GM12878 (cell line): ENCODE results near the gene TXLNB. TPM values are rescaled to one million over a fixed set of nuclear protein-coding genes. Genes with fewer than 3 reads are reported as not detected.

Experiments used
- ATAC-seq: fragments of 200-7000 bp; cut with Tn5 transposase; 3 replicates; pipeline ENCODE4 v1.9.1; 2020; ENCODE audit warnings: mild to moderate bottlenecking, moderate library complexity
- BruUV-seq: library from RNA; stranded (reverse); fragments of 400-500 nt; replicated peaks from 2 replicates; lab custom pipeline; 2021; lab: Mats Ljungman, UMichigan
- CTCF ChIA-PET: fragments of 300-600 bp; sonication (Branson Sonifier 250); formaldehyde crosslinking; extraction: SDS; loops from one replicate; lab custom pipeline; 2021; ENCODE audit warnings: inconsistent platforms; lab: Yijun Ruan, JAX
- POLR2A ChIA-PET: fragments of 350-600 bp; formaldehyde crosslinking; extraction: SDS; loops from one replicate; lab custom pipeline; 2021; ENCODE audit warnings: inconsistent platforms; lab: Charles Lee
- RAD21 ChIA-PET: fragments of 300-600 bp; sonication (Branson Sonifier 250); formaldehyde crosslinking; loops from one replicate; lab custom pipeline; 2023; ENCODE audit warnings: antibody characterized with exemption; ENCODE audit not compliant: unreplicated experiment; lab: Charles Lee
- SMC1A ChIA-PET: fragments of 300-600 bp; sonication (Branson Sonifier 250); formaldehyde crosslinking; loops from one replicate; lab custom pipeline; 2023; ENCODE audit not compliant: unreplicated experiment, uncharacterized antibody; lab: Charles Lee
- DNase-seq: peaks from one replicate; pipeline ENCODE4 v3.0.0-alpha.2; 2011; ENCODE audit warnings: low read depth, low spot score
- FAIRE-seq: peaks from 3 replicates; lab custom pipeline; 2011; peaks lifted over from hg19 to GRCh38; lab: Jason Lieb, UNC
- H2AFZ ChIP-seq: 2 replicates; pipeline ENCODE4 v1.6.0; 2011; ENCODE audit warnings: low read depth, low read length, control low read depth; ENCODE audit not compliant: control insufficient read depth
- H3K27ac ChIP-seq: 2 replicates; pipeline ENCODE4 v1.5.1; 2011; ENCODE audit warnings: control low read depth; ENCODE audit not compliant: control insufficient read depth, insufficient read depth
- H3K27me3 ChIP-seq, 2 experiments: replicated peaks in 1 of 2; 2 replicates each; pipeline versions ENCODE4 v1.6.0 to v1.6.1; 2011; ENCODE audit warnings: low read length in 1 of 2; ENCODE audit not compliant: control insufficient read depth in 2 of 2, insufficient read depth in 2 of 2
- H3K36me3 ChIP-seq, 2 experiments: 2 replicates each; pipeline ENCODE4 v1.5.1; 2011; ENCODE audit warnings: low read length in 1 of 2; ENCODE audit not compliant: control insufficient read depth in 2 of 2, insufficient read depth in 2 of 2
- H3K4me1 ChIP-seq: 2 replicates; pipeline ENCODE4 v1.6.1; 2011; ENCODE audit warnings: mild to moderate bottlenecking, low read length, moderate library complexity, mixed read lengths; ENCODE audit not compliant: control insufficient read depth, insufficient read depth
- H3K4me2 ChIP-seq: 2 replicates; pipeline ENCODE4 v1.6.0; 2011; ENCODE audit warnings: control low read depth; ENCODE audit not compliant: control insufficient read depth, insufficient read depth
- H3K4me3 ChIP-seq: fragments of 200-600 bp; sonication (generic); 2 replicates; pipeline ENCODE4 v1.5.1; 2016
- H3K79me2 ChIP-seq: 2 replicates; pipeline ENCODE4 v1.6.0; 2011; ENCODE audit warnings: low read length; ENCODE audit not compliant: control insufficient read depth, insufficient read depth
- H3K9ac ChIP-seq: 2 replicates; pipeline ENCODE4 v1.8.0; 2011; ENCODE audit warnings: low read length, control low read depth, mixed read lengths; ENCODE audit not compliant: control insufficient read depth, insufficient read depth
- H3K9me3 ChIP-seq: replicated peaks from 3 replicates; pipeline ENCODE4 v1.5.1; 2011; ENCODE audit warnings: mild to moderate bottlenecking, low read length; ENCODE audit not compliant: control insufficient read depth, insufficient read depth
- H4K20me1 ChIP-seq: 2 replicates; pipeline ENCODE4 v1.6.0; 2011; ENCODE audit not compliant: control insufficient read depth, insufficient read depth
- BHLHE40 ChIP-seq, 2 experiments: fragments of 450-650 bp in 1 of 2; IDR thresholded peaks; 2 replicates each; pipeline ENCODE4 v1.6.1; 2011 to 2017; ENCODE audit warnings: low read depth in 2 of 2, borderline replicate concordance in 1 of 2, improper control_type of control experiment in 1 of 2, low read length in 1 of 2, mild to moderate bottlenecking in 1 of 2
- BMI1 ChIP-seq: fragments of 450-650 bp; IDR thresholded peaks from 2 replicates; pipeline ENCODE4 v1.6.1; 2016; ENCODE audit warnings: mild to moderate bottlenecking, moderate library complexity, borderline replicate concordance
- JUNB ChIP-seq: IDR thresholded peaks from 2 replicates; pipeline ENCODE4 v1.6.1; 2016; ENCODE audit warnings: antibody characterized with exemption, mild to moderate bottlenecking
- NFYA ChIP-seq: IDR thresholded peaks from 2 replicates; pipeline ENCODE4 v1.6.1; 2011; ENCODE audit warnings: low read depth, mild to moderate bottlenecking, low read length, improper control_type of control experiment, borderline replicate concordance
- YBX1 ChIP-seq: fragments of 450-650 bp; IDR thresholded peaks from 2 replicates; pipeline ENCODE4 v1.6.1; 2016; ENCODE audit warnings: antibody characterized with exemption
- WGBS: methylation state at CpG from one replicate; pipeline ENCODE4 v1.1.6; 2016; ENCODE audit warnings: low lambda C conversion rate; ENCODE audit not compliant: insufficient replicate concordance, insufficient coverage; ENCODE audit errors: missing lambda C conversion rate; 5-methylcytosine and 5-hydroxymethylcytosine counted together
- in situ Hi-C: fragments of 300-500 bp; cut with MboI; formaldehyde crosslinking; loops from 9 replicates; pipeline ENCODE4 v1.14.3; 2018; ENCODE audit warnings: mixed read lengths
- intact Hi-C: fragments of 100-400 bp; cut with micrococcal nuclease; formaldehyde crosslinking; loops from one replicate; pipeline ENCODE4 v1.14.2; 2022; ENCODE audit not compliant: unreplicated experiment
- polyA plus RNA-seq, 11 experiments: library from polyadenylated mRNA; depleted of rRNA in 4 of 11; unstranded in 6 of 11; stranded (reverse) in 5 of 11; fragments of >200 nt; fragmentation: Nextera tagmentation in 4 of 11; fragmentation: Illumina TruSeq in 1 of 11; extraction: Ambion mirVana in 4 of 11; extraction: Trizol in 1 of 11; gene quantifications; 1 replicate in 1 of 11; 2 replicates in 10 of 11; pipeline versions ENCODE4 v1.2.1 to v1.2.3, GENCODE V29; 2011 to 2016; ENCODE audit warnings: inconsistent platforms in 2 of 11, missing spikeins in 2 of 11, low read depth in 1 of 11
- total RNA-seq, 4 experiments: library from RNA; depleted of rRNA in 3 of 4; stranded (reverse); fragments of >200 nt in 3 of 4; fragmentation: Illumina TruSeq in 1 of 4; extraction: Trizol in 1 of 4; gene quantifications; 2 replicates each; pipeline versions ENCODE4 v1.2.1 to v1.2.3, GENCODE V29; 2013 to 2021
- TF ChIP-seq, protein P1 (sequence below): fragments of 450-650 bp; formaldehyde crosslinking; IDR thresholded peaks from 2 replicates; pipeline ENCODE4 v1.4.0; 2020; ENCODE audit warnings: mild to moderate bottlenecking, moderate library complexity
- TF ChIP-seq, protein P2 (sequence below): fragments of 450-650 bp; IDR thresholded peaks from 2 replicates; pipeline ENCODE4 v1.6.1; 2016; ENCODE audit warnings: mild to moderate bottlenecking
- TF ChIP-seq, protein P3 (sequence below): fragments of 450-650 bp; IDR thresholded peaks from 2 replicates; pipeline ENCODE4 v1.6.1; 2017; ENCODE audit warnings: borderline replicate concordance
- TF ChIP-seq, protein P4 (sequence below): IDR thresholded peaks from 2 replicates; pipeline ENCODE4 v1.6.1; 2012; ENCODE audit warnings: mild to moderate bottlenecking, low read depth, low read length

Gene TXLNB
- total and polyA plus RNA-seq, 10 of the 15 experiments (the other 5 are each of a cell fraction or from before 2014, with no cell fraction given), result 0.07 to 1.3 (median 0.22) TPM; not detected in 1

DNA sequence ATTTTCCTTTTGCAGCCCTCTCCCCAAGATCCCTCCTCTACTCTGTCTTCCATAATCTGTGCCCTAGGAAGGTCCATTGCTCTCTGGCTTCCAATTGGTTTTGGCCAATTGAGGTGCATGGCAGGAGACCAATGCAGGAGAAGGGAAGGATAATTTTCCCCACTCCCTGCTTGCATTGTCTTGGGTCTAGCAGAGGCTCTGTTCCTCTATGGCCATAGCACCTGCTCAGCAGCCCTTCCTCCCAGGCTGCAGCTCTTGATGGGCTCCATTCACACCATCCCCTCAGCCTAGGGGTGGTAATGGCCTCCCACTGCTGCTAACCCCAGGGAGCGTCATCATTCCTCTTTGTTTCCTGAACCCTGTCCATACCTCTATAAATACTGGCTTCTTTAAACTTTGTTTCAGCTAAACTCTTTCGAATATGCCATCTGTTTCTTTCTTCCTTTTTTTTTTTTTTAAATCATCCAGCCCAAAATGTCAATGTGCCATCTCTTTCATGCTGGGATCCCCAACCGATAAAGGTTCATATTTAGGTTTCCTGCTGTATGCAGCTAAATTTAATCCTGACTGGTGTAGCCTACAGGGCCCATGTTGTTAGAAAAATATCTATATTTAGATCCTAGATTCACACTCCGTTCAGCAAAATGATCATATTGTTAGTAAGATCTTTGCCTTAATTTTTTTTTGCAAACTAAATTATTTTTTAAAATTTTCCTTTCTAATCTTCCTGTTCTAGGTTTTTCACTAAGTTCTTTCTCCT lies 93.1 kb downstream of the TXLNB start:
- CTCF ChIA-PET, result interaction anchor here (1.0 to 1.4 kb wide), 2 partner anchors 20 to 362 kb away, joined by 3 to 4 read pairs; no protein-coding TSS in a partner anchor
- 8% methylated on average over 4 of the region's 4 CpGs for whole genome bisulfite sequencing
- Histone ChIP-seq H3K27ac (no peak overlapping the region), H4K20me1 (no peaks in the 10 kb centered on the region), H3K4me1 (no peaks in the 10 kb centered on the region), H3K9ac (no peak overlapping the region), H2AFZ (no peak overlapping the region), H3K36me3 (no peaks in the 10 kb centered on the region), H3K4me2 (no peak overlapping the region), H3K79me2 (no peaks in the 10 kb centered on the region), H3K9me3 (no peaks in the 10 kb centered on the region), H3K4me3 (no peak overlapping the region), H3K27me3 (no peaks in the 10 kb centered on the region)
- intact Hi-C loops (no loop called here), in situ Hi-C loops (no loop called here)
- RAD21 ChIA-PET, result interaction anchor here (0.6 to 1.7 kb wide), 2 partner anchors 21 to 142 kb away, joined by 3 to 6 read pairs; no protein-coding TSS in a partner anchor
- POLR2A ChIA-PET, result interaction anchor here (0.7 kb wide), 1 partner anchor 154 kb away, joined by 3 read pairs; no protein-coding TSS in a partner anchor
- SMC1A ChIA-PET, result no interaction called here
- DNase-seq (no peak), FAIRE-seq (no peak), ATAC-seq (no peak)
- TF ChIP-seq YBX1, result no peak
- TF ChIP-seq NFYA, result no peak
- no peak for TF ChIP-seq JUNB
- TF ChIP-seq, protein P1, sequence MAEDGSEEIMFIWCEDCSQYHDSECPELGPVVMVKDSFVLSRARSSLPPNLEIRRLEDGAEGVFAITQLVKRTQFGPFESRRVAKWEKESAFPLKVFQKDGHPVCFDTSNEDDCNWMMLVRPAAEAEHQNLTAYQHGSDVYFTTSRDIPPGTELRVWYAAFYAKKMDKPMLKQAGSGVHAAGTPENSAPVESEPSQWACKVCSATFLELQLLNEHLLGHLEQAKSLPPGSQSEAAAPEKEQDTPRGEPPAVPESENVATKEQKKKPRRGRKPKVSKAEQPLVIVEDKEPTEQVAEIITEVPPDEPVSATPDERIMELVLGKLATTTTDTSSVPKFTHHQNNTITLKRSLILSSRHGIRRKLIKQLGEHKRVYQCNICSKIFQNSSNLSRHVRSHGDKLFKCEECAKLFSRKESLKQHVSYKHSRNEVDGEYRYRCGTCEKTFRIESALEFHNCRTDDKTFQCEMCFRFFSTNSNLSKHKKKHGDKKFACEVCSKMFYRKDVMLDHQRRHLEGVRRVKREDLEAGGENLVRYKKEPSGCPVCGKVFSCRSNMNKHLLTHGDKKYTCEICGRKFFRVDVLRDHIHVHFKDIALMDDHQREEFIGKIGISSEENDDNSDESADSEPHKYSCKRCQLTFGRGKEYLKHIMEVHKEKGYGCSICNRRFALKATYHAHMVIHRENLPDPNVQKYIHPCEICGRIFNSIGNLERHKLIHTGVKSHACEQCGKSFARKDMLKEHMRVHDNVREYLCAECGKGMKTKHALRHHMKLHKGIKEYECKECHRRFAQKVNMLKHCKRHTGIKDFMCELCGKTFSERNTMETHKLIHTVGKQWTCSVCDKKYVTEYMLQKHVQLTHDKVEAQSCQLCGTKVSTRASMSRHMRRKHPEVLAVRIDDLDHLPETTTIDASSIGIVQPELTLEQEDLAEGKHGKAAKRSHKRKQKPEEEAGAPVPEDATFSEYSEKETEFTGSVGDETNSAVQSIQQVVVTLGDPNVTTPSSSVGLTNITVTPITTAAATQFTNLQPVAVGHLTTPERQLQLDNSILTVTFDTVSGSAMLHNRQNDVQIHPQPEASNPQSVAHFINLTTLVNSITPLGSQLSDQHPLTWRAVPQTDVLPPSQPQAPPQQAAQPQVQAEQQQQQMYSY, result no peak
- TF ChIP-seq, protein P2, sequence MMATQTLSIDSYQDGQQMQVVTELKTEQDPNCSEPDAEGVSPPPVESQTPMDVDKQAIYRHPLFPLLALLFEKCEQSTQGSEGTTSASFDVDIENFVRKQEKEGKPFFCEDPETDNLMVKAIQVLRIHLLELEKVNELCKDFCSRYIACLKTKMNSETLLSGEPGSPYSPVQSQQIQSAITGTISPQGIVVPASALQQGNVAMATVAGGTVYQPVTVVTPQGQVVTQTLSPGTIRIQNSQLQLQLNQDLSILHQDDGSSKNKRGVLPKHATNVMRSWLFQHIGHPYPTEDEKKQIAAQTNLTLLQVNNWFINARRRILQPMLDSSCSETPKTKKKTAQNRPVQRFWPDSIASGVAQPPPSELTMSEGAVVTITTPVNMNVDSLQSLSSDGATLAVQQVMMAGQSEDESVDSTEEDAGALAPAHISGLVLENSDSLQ, result no peak
- TF ChIP-seq, protein P3, sequence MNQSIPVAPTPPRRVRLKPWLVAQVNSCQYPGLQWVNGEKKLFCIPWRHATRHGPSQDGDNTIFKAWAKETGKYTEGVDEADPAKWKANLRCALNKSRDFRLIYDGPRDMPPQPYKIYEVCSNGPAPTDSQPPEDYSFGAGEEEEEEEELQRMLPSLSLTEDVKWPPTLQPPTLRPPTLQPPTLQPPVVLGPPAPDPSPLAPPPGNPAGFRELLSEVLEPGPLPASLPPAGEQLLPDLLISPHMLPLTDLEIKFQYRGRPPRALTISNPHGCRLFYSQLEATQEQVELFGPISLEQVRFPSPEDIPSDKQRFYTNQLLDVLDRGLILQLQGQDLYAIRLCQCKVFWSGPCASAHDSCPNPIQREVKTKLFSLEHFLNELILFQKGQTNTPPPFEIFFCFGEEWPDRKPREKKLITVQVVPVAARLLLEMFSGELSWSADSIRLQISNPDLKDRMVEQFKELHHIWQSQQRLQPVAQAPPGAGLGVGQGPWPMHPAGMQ, result no peak
- TF ChIP-seq BHLHE40 (IDR thresholded peaks at IDR 0.05; ENCODE audit: borderline replicate concordance in 1 of 2, low read depth in 2 of 2, low read length in 1 of 2), result no peak
- TF ChIP-seq, protein P4, sequence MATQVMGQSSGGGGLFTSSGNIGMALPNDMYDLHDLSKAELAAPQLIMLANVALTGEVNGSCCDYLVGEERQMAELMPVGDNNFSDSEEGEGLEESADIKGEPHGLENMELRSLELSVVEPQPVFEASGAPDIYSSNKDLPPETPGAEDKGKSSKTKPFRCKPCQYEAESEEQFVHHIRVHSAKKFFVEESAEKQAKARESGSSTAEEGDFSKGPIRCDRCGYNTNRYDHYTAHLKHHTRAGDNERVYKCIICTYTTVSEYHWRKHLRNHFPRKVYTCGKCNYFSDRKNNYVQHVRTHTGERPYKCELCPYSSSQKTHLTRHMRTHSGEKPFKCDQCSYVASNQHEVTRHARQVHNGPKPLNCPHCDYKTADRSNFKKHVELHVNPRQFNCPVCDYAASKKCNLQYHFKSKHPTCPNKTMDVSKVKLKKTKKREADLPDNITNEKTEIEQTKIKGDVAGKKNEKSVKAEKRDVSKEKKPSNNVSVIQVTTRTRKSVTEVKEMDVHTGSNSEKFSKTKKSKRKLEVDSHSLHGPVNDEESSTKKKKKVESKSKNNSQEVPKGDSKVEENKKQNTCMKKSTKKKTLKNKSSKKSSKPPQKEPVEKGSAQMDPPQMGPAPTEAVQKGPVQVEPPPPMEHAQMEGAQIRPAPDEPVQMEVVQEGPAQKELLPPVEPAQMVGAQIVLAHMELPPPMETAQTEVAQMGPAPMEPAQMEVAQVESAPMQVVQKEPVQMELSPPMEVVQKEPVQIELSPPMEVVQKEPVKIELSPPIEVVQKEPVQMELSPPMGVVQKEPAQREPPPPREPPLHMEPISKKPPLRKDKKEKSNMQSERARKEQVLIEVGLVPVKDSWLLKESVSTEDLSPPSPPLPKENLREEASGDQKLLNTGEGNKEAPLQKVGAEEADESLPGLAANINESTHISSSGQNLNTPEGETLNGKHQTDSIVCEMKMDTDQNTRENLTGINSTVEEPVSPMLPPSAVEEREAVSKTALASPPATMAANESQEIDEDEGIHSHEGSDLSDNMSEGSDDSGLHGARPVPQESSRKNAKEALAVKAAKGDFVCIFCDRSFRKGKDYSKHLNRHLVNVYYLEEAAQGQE, result no peak
- TF ChIP-seq BMI1, result no peak
- no TSS peak for BruUV-seq
